RWPE2 (cell line): Measurements from ENCODE around the gene ZFAND3.

Experiments
- ATAC-seq: fragments of 200-7000 bp; cut with Tn5 transposase; 3 replicates; pipeline ENCODE4 v1.9.1; 2021; ENCODE audit warnings: low read depth
- DNase-seq: peaks from one replicate; pipeline ENCODE4 v3.0.0-alpha.2; 2020; ENCODE audit warnings: low spot score
- H3K27ac ChIP-seq: fragments of 450-650 bp; 2 replicates; pipeline ENCODE4 v1.5.1; 2017; ENCODE audit warnings: mild to moderate bottlenecking; ENCODE audit not compliant: poor library complexity, severe bottlenecking
- H3K27me3 ChIP-seq: fragments of 250-450 bp; sonication (Bioruptor Pico); 2 replicates; pipeline ENCODE4 v1.5.1; 2021; ENCODE audit warnings: mild to moderate bottlenecking, moderate library complexity; ENCODE audit not compliant: insufficient read depth, poor library complexity, severe bottlenecking
- H3K36me3 ChIP-seq: fragments of 250-450 bp; sonication (Bioruptor Pico); 2 replicates; pipeline ENCODE4 v1.5.1; 2020; ENCODE audit warnings: low read depth, mild to moderate bottlenecking, moderate library complexity
- H3K4me1 ChIP-seq: fragments of 250-450 bp; sonication (Bioruptor Pico); 2 replicates; pipeline ENCODE4 v1.5.1; 2021; ENCODE audit warnings: mild to moderate bottlenecking, moderate library complexity; ENCODE audit not compliant: insufficient read depth, poor library complexity, severe bottlenecking
- H3K4me3 ChIP-seq: fragments of 250-450 bp; sonication (Bioruptor Pico); 2 replicates; pipeline ENCODE4 v1.5.1; 2021; ENCODE audit warnings: mild to moderate bottlenecking, moderate library complexity; ENCODE audit not compliant: severe bottlenecking
- H3K9me3 ChIP-seq: fragments of 250-450 bp; sonication (Bioruptor Pico); 2 replicates; pipeline ENCODE4 v1.5.1; 2021; ENCODE audit warnings: mild to moderate bottlenecking, moderate library complexity; ENCODE audit not compliant: severe bottlenecking
- TF ChIP-seq, protein P1 (sequence below): fragments of 450-650 bp; IDR thresholded peaks from one replicate; pipeline ENCODE4 v1.5.1; 2017; ENCODE audit warnings: mild to moderate bottlenecking, moderate library complexity; ENCODE audit not compliant: poor library complexity, severe bottlenecking

Gene ZFAND3

DNA sequence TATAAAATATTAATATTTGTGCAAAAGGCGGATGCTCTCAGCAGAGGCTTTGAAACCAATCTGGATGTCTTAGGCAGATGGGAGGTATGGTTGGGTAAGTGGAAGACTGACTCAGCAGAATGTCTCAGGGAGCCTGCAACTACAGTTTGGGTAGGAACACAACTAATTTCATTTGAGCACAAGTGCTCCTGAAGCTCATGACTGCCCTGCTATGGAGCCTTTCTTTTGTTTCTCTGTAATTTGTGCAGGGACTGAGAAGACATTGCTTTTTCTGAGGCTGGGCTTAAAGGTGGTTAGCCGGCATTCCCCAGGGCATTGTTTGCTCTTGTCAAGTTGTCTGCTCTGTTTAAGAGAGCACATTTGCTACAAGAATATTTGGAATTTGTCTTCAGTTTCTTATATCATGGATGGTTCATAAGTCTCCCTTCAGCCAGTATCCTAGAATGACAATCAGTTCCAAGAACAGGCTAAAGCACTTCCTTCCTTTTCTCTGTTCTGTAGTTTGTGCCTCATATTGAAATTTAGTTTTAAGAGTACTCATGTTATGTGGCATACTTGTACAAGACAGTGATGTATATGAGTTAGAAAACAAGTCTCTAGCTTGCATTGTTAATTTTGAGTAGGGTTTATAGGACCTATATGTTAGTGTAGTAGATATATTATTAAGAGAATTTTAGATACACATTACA lies 208.3 kb downstream of the ZFAND3 start:
- TF ChIP-seq, protein P1, sequence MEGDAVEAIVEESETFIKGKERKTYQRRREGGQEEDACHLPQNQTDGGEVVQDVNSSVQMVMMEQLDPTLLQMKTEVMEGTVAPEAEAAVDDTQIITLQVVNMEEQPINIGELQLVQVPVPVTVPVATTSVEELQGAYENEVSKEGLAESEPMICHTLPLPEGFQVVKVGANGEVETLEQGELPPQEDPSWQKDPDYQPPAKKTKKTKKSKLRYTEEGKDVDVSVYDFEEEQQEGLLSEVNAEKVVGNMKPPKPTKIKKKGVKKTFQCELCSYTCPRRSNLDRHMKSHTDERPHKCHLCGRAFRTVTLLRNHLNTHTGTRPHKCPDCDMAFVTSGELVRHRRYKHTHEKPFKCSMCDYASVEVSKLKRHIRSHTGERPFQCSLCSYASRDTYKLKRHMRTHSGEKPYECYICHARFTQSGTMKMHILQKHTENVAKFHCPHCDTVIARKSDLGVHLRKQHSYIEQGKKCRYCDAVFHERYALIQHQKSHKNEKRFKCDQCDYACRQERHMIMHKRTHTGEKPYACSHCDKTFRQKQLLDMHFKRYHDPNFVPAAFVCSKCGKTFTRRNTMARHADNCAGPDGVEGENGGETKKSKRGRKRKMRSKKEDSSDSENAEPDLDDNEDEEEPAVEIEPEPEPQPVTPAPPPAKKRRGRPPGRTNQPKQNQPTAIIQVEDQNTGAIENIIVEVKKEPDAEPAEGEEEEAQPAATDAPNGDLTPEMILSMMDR, result no peak
- Histone ChIP-seq H3K4me1 (no peaks in the 10 kb centered on the region), H3K27ac (no peak overlapping the region), H3K36me3 (no peaks in the 10 kb centered on the region), H3K4me3 (no peak overlapping the region), H3K27me3 (no peaks in the 10 kb centered on the region), H3K9me3 (no peaks in the 10 kb centered on the region)
- no peak for DNase-seq
- ATAC-seq, result no peak

DNA sequence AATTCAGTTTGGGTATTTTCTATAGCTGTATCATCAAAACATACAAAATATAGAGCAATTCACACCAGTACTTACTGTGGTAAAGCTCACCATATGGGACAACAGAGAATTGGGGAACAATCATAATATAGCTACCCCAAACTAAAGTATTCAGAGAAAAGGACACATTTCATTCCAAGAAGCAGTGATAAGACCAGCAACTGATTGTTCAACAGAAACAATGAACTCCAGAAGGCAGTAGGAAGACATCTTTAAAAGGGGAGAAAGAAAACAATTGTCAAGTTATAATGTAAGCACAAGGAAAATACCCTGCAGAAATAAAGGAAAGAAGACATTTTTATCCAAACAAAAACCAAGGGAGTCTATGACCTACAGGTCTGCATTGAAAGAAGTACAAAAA lies 210.9 kb downstream of the ZFAND3 start:
- H3K27ac ChIP-seq, result no peak overlapping the region
- ATAC-seq (no peak), DNase-seq (no peak)
- H3K4me1 ChIP-seq, result peaks cover 4% of the 10 kb centered on the region
- no peaks in the 10 kb centered on the region for H3K27me3 ChIP-seq
- no peaks in the 10 kb centered on the region for H3K9me3 ChIP-seq
- no peaks in the 10 kb centered on the region for H3K36me3 ChIP-seq
- no peak overlapping the region for H3K4me3 ChIP-seq
- TF ChIP-seq, protein P1, result no peak

DNA sequence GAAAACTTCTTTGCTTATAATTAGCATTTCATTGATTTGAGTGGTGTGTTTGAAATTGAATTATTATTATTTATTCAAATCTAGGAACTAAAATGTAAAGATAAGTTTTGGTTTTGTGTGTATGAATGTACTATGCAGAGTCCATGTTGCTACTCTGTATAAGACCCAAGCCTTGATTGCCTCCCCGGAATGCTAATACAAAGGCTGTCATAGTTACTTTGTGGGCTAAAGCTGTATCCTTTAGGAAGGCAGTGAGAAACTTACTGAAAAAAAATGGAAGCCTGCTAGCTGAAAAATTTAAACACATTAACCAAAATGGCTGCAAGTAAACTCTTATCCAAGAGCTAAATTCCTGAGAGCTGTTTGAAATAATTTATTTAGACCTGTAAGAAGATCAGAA lies 213.3 kb downstream of the ZFAND3 start:
- Histone ChIP-seq H3K4me1 (peaks cover 8% of the 10 kb centered on the region), H3K27me3 (no peaks in the 10 kb centered on the region), H3K4me3 (no peak overlapping the region), H3K36me3 (no peaks in the 10 kb centered on the region), H3K27ac (no peak overlapping the region), H3K9me3 (no peaks in the 10 kb centered on the region)
- no peak for ATAC-seq
- TF ChIP-seq, protein P1, result no peak
- no peak for DNase-seq

DNA sequence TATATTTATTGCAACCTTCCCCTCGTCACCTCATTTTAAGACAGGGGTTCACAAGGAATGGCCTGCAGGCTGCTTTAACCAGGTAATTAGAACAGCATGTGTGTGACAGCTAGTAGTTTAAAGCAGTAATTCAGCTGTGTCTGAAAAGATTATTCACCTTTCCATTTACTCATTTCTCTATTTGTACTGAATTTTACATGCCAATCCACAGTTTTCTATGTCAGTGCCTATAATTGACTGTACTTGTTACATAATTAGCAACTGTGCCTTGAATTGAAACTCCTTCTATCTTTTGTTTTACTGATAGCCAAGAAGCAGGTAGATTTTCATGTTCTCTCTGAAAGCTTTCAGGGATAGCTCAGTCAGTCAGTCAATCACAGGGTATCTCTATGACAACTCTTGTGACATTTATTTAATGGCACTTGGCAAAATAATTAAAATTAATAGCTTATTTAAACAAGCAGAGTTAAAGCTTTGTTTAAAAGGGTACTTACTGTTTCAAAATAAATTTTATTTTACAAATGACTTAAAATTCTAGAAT lies 214.0 kb downstream of the ZFAND3 start:
- ATAC-seq, result no peak
- no peak overlapping the region for H3K27ac ChIP-seq
- H3K9me3 ChIP-seq, result no peaks in the 10 kb centered on the region

More for the DNA sequence above, 214.0 kb downstream of the ZFAND3 start:
- H3K27me3 ChIP-seq, result no peaks in the 10 kb centered on the region
- no peak overlapping the region for H3K4me3 ChIP-seq
- TF ChIP-seq, protein P1, result no peak
- no peak for DNase-seq
- peaks cover 8% of the 10 kb centered on the region for H3K4me1 ChIP-seq
- H3K36me3 ChIP-seq, result no peaks in the 10 kb centered on the region
